HFFc6 (cell line): Measurements from ENCODE around the gene SEPTIN6. TPM values are rescaled to one million over a fixed set of nuclear protein-coding genes. Genes with fewer than 3 reads are reported as not detected.
"Not testable (repeated sequence)": the region's sequence is repeated elsewhere in the genome, so short reads cannot be mapped to it uniquely, and the experiment has no call there.

Experiments
- DNase-seq: peaks from one replicate; pipeline ENCODE4 v3.0.0-alpha.2; 2018
- H3K27ac Mint-ChIP-seq: 2 replicates; pipeline ENCODE4 v1.8.0; 2020; ENCODE audit warnings: mild to moderate bottlenecking, mixed read lengths
- H3K27me3 Mint-ChIP-seq: 2 replicates; pipeline ENCODE4 v1.8.0; 2021; ENCODE audit warnings: mild to moderate bottlenecking, moderate library complexity, mixed read lengths; ENCODE audit not compliant: insufficient read depth
- H3K36me3 Mint-ChIP-seq: 2 replicates; pipeline ENCODE4 v1.8.0; 2021; ENCODE audit warnings: low read depth, mixed read lengths
- H3K4me1 Mint-ChIP-seq: 2 replicates; pipeline ENCODE4 v1.8.0; 2020; ENCODE audit warnings: low read depth, mixed read lengths
- H3K4me3 Mint-ChIP-seq: 2 replicates; pipeline ENCODE4 v1.8.0; 2020; ENCODE audit warnings: mild to moderate bottlenecking, moderate library complexity, mixed read lengths
- H3K9me3 Mint-ChIP-seq: 2 replicates; pipeline ENCODE4 v1.8.0; 2020; ENCODE audit warnings: mild to moderate bottlenecking, mixed read lengths
- CTCF ChIP-seq: fragments of 200-600 bp; sonication (generic); IDR thresholded peaks from 2 replicates; pipeline ENCODE4 v1.5.0; 2021; ENCODE audit warnings: antibody characterized with exemption, mild to moderate bottlenecking
- total RNA-seq, 6 experiments: library from RNA; stranded (reverse); fragmentation: NEBNext Ultra II Directional; extraction: Animal tissue kit (Norgen Biotek cat#: 25700); gene quantifications; 2 replicates in 1 of 6; 3 replicates in 5 of 6; pipeline ENCODE4 v1.2.3, GENCODE V29; 2021

The SEPTIN6 gene
- total RNA-seq, 6 experiments from 2014 or later, result 17.2 to 19.5 (median 18.5) TPM

DNA sequence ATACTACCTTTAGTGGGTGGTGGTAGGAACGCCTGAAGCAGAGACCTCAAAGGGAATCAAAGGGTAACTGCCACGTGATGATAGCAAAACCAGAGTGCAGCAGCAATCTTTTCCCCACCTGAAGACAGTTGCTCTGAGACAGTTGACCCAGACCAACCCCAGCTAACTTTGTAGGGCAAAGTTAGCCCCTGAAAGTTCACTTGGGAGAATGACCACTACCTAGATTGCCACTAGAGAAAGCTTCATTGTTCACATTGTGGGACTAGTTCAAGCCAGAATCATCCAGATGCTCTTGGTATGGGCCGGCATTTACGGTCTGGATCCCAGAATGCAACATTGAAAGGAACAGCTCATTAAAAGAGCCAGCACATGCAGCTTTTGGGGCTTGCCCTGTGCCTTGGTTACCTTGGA is 4.1 kb downstream of the SEPTIN6 start:
- DNase-seq, result no peak
- H3K4me1 Mint-ChIP-seq, result peaks cover 48% of the 10 kb centered on the region
- no peak overlapping the region for H3K27ac Mint-ChIP-seq
- no peaks in the 10 kb centered on the region for H3K9me3 Mint-ChIP-seq
- H3K27me3 Mint-ChIP-seq, result no peaks in the 10 kb centered on the region
- no peak overlapping the region for H3K4me3 Mint-ChIP-seq
- no peak for TF ChIP-seq CTCF
- no peaks in the 10 kb centered on the region for H3K36me3 Mint-ChIP-seq

DNA sequence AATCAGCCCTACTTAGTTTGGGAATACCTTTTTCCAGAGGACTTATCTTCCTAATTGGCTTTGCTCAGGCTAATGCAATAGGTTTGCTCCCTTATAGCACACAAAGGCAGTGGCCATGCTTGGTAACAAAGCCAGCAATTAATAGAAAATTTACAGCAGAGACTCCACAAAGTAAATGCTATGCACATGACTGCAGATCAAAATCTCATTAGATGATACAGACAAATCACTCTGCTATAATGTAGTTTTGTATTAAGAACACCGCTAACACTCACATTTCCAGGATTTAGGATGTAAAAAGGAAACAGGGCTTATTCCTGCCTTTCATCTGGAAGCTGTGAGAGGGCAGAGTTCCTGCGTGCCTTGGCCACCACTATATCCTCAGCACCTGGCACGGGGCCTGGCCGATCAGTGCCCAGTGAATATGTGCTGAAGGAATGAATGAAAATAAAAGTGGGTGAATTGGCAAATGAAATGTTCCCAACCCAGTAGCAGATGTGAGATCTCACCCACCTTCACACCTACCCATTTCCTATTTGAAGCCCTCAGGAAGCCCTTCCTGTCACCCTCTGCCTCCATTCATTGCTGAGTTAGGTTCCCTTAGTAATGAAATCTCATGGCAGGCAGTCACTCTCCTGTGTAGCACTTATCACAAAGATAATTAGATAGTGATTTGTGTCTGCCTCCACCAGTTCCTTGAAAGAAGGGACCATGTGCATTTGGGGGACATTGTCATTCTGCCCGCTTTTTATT is 5.1 kb downstream of the SEPTIN6 start:
- no peak for DNase-seq
- Mint-ChIP-seq H3K27me3 (no peaks in the 10 kb centered on the region), H3K9me3 (no peaks in the 10 kb centered on the region), H3K4me3 (no peak overlapping the region), H3K36me3 (no peaks in the 10 kb centered on the region), H3K4me1 (peaks cover 48% of the 10 kb centered on the region), H3K27ac (no peak overlapping the region; the same call in 1 of the 2 replicates)
- TF ChIP-seq CTCF, result no peak

DNA sequence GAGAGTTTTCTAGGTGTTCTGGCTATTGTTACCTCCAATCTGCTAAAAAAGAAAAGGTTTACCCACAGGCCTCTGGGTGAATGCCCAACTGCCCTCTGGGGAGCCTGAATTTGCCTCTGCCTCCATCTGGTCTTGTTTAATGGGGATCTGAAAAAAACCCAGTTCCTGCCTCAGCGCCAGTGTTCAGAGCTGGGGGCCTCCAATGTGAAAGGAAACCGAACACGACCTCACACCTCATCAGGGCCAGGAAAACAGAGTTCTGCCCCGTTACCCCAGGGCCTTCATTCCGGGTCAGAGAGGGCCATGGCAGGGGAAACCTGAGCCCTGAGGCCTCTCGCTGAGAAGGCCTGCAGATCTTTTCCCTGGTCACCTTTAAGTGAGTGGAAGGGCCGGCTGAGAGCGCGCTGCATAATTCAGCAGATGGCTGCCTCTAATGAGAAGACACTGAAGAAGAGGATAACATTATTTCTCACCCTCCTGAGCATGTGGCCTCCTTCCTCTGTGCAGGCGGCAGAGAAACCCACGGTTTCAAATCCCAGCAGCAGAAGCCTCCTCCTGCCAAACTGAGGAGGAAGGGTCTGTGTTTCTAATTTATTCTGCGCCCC is 6.8 kb downstream of the SEPTIN6 start:
- H3K27me3 Mint-ChIP-seq, result no peaks in the 10 kb centered on the region
- no peaks in the 10 kb centered on the region for H3K9me3 Mint-ChIP-seq
- peak overlapping the region; percentile 76 for H3K4me3 Mint-ChIP-seq
- H3K27ac Mint-ChIP-seq, result peak overlapping the region; percentile 97
- no peak for TF ChIP-seq CTCF
- H3K4me1 Mint-ChIP-seq, result peaks cover 41% of the 10 kb centered on the region
- H3K36me3 Mint-ChIP-seq, result no peaks in the 10 kb centered on the region
- no peak for DNase-seq

DNA sequence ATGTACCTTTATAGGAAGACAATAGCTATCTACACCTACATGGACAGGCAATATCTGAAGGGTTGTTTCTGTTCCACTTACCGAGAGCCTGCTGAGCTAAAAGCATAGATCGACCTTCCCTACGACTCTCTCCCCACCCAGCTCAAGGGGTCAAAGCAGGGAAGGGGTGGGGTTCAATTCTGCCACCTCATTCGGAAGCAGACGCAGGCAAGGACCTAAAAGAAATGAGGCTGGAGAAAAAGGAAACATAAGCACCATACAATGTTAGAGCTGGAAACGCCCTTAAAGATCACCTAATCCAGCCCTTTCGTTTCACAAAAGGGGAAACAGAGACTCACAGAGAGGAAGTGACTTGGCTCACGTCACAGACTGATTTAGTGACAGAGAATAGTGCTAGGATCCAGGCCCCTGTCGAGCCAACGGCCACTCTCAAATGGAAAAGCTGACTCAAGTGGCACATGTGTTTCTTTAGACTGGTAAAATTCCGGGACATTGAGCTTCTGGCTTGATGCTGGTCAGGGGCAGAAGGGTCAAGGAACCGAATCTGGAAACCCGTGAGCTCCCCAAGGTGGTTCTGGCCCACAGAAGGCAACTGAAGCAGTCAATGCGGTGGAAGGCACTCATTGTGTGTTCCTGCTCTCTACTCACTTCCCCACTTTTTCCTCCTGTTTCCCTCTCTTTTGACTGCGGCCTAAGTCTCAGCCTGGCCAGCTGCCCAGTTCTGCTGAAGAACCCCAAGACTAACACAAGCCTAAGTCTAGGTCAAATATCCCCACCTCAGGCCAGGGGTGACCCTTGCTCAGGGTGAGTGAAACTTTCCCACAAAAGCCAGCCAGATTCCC is 7.5 kb downstream of the SEPTIN6 start:
- peak; percentile 15 for DNase-seq
- Mint-ChIP-seq H3K36me3 (no peaks in the 10 kb centered on the region), H3K4me3 (peak overlapping the region; percentile 76), H3K9me3 (no peaks in the 10 kb centered on the region), H3K4me1 (peaks cover 34% of the 10 kb centered on the region), H3K27me3 (no peaks in the 10 kb centered on the region), H3K27ac (peak overlapping the region; percentile 97)
- TF ChIP-seq CTCF, result no peak

- Mint-ChIP-seq H3K27me3 (no peaks in the 10 kb centered on the region), H3K9me3 (no peaks in the 10 kb centered on the region), H3K36me3 (no peaks in the 10 kb centered on the region), H3K4me1 (peaks cover 33% of the 10 kb centered on the region), H3K4me3 (peak overlapping the region; percentile 76; the same call in 1 of the 2 replicates), H3K27ac (peak overlapping the region; percentile 97)
- DNase-seq, result no peak
- TF ChIP-seq CTCF, result no peak
Measured at GRCh38 chrX:119684916-119685224, 8.1 kb downstream of the SEPTIN6 start.

- DNase-seq, H3K36me3 Mint-ChIP-seq, H3K27ac Mint-ChIP-seq, H3K9me3 Mint-ChIP-seq, H3K27me3 Mint-ChIP-seq, H3K4me3 Mint-ChIP-seq: not testable (repeated sequence)
- peaks cover 33% of the 10 kb centered on the region for H3K4me1 Mint-ChIP-seq
Measured at GRCh38 chrX:119684312-119684711, 8.7 kb downstream of the SEPTIN6 start.
